NCI-H446 (cell line): Measurements from ENCODE around the gene ABCC2.
A peak's percentile ranks its signal among the peaks of the same experiment; 100 is the strongest.

Experiments used
- DNase-seq, 2 experiments: peaks; one replicate each; lab custom pipeline; 2025; lab: John Stamatoyannopoulos, UW

The ABCC2 gene

DNA sequence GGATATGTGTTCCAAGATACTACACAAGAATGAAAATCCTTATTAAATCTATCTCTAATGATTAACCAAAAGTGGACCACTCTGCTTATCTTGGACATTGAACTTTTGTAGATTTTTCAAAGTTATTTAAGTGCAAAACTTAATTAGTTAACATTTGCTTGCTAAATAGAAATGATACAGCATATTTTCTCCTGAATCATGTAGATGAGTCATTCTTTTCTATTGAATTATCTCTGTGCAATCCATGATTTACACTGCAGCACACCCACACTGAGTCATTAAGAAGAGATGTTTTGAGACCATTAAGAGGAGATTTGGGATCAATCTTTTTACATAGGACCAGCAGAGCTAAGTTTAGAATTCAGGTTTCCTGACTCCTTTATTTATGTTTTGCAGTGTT is 6.6 kb upstream of the ABCC2 start:
- no peak for DNase-seq

DNA sequence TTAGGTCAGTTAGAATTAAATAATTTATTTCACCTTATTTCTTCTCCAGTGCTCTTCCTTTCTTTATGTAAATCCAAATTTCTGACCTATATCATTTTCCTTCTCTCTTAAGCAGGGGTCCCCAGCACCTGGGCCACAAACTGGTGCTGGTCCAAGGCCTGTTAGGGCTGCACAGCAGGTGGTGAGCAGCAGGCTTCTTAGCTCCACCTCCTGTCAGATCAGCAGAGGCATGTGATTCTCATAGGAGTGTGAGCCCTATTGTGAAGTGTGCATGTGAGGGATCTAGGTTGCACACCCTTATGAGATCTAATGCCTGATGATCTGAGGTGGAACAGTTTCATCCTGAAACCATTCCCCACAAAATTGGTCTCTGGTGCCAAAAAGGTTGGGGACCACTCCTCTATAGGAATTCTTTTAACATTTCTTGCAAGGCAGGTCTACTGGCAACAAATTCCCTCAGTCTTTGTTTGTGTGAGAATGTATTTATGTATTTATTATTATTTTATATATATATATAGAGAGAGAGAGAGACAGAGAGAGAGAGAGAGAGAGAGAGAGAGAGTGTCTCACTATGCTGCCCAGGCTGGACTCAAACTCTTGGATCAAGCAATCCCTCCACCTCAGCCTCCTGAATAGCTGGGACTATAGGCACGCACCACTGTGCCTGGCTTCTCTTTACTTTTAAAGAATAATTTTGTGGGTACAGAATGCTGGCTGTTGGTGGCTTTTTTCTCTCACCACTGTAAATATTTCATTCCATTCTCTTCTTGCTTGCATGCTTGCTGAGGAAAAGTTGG is 4.3 kb upstream of the ABCC2 start:
- no peak for DNase-seq

DNA sequence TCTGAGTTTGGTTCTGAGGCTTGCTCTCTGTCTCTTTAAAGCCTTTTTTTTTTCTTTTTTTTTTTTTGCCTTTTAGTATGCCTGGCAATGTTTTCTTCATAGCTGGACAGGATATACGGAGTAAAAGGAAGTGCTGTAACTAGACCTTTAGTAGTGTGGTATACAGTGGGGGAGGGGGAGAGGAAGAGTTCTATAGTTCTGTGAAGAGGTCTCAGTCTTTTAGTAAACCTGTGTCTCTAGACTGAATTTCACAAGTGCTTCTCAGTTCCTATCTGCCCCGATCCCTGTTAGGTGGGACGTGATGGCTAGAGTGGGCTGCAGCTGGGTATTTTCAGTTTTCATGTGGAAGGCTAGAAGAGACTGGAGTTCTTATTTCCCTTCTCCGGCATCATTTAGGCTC is 3.1 kb upstream of the ABCC2 start:
- DNase-seq = no peak

DNA sequence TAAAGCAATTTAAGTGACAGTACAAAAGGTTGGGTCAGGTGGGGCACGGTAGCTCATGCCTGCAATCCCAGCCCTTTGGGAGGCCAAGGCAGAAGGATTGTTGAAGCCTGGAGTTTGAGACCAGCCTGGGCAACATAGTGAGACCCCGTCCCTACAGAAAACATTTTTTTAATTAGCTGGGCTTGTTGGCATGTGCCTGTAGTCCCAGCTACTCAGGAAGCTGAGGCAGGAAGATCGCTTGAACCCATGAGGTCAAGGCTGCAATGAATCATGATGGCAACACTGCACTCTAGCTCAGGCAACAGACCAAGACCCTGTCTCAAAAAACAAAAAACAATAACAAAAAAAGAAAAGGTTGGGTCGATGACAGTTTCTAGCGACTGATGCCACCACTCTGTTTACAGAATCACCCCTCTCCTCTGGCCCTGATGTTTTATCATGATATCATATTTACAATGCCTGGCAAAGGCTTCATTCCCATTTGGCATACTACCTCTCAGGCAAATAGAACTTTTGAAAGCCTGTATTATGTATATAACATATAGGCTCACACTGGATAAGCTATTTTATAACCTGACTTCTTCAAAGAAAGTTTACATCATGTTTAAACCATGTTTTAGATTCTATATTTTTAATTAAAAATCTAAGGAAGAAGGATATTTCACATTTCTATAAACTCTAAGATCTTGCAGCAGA is 558 bp upstream of the ABCC2 start:
- DNase-seq = no peak

DNA sequence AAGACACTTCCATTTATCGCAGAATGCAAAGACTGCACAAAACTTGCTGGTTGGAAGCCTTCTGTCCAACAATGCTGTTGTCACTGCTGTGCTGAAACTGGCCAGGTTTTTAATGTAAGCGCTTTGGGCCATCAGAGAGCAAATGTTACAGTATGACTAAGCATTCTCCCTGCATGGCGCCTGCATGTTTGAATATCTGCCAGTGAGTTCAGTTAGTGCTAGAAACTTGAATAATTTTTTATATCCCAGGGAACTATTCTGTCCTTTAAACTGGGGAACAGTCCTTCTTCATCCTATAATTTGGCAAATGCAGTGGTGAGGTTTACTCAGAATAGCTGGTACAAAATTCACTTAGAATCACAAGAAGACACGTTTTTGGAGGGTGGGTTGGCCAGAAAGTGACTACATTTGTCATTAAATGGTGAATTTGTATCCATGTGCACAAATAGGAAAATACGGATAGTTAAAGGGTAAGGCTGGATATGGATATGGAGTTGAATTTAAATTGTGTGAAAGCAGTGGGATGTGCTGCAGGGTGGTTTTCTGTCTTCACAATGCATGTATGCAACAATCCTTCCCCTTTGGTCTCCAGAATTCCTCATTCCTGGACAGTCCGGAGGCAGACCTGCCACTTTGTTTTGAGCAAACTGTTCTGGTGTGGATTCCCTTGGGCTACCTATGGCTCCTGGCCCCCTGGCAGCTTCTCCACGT is 1.7 kb downstream of the ABCC2 start:
- peak in 1 of 2 experiments; percentile 37 for DNase-seq

DNA sequence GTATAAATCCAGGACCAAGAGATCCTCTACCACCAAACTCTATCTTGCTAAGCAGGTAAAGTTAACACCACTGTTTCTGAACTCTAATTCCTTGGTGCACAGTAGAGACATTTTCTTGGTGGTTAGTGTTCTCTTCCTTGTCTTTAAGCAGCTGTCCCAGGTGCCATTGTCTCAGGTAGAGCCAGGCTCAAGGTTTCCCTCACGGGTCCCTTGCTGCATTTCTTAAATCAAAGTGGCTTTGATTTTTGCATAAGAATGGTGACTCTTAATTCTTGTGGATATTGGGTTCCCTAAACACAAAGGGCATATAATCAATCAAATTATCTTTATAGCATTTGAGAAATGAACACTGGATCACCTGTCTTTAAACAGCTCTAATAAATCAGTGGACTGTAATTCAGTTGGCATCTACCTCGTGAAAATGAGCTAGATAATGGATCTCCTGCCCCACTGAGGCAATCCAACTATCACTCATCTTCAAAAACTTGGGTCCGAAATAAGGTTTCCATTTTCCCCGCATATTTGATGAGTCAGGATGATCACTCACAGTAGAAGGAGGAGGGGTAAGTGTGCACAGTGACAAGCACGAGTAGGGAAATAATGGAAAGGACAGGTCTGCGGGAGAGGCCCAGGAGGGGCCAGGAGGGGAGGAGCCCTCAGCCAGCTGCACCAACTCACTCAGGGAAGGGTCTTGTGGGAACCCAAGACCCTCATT is 2.4 kb downstream of the ABCC2 start:
- DNase-seq = no peak

DNA sequence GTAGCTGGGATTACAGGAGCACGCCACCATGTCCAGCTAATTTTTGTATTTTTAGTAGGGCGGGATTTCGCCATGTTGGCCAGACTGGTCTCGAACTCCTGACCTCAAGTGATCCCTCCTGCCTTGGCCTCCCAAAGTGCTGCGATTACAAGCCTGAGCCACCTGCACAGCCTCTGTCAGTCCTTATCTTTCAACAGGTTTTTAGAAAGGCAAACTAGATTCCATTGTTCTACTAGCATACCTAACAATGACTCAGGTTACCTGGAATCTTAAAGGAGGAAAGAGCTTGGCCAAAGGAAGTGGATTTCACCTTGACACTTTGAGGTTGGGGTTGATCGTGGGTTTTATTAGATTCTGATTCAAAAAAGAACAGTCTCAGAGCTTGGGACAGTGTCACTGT is 3.2 kb downstream of the ABCC2 start:
- no peak for DNase-seq

DNA sequence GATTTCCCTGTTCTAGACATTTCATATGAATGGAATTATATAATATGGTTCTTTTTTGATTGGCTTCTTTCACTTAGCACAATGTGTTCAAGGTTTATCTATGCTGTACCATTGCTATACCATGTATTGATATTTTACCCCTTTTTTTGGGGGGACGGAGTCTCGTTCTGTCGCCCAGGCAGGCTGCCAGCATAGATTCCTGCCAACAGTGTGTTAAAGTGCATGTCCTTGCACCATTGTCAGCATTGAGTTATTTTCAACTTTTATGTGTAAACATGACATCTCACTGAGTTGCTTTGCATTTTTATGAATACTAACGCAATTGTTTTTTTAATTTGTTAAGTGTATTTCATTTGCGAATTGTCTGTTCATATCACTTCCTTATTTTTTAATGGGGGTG is 4.9 kb downstream of the ABCC2 start:
- no peak for DNase-seq

DNA sequence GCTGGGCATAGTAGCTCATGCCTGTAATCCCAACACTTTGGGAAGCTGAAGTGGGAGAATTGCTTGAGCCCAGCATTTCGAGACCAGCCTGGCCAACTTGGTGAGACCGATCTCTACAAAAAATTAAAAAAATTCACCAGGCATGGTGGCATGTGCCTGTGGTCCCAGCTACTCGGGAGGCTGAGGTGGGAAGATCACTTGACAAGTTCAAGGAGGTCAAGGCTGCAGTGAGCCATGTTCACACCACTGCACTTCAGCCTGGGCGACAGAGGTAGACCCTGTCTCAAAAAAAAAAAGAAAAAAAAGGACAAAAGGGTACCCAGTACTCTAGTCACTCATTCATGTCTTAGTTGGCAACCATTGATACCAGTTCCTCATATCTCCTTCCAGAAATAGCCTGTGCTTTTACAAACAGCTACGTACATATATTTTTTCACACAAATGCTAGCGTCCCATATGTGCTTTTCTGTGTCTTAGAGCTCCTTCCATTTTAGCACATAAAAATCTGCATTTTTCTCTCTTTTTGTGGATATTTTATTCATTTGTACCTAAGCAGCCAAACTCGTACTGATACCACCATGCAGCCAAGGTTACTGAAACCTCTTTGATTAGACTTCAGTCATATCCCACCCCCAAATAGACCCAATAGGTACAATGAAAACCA is 5.5 kb downstream of the ABCC2 start:
- DNase-seq = no peak

DNA sequence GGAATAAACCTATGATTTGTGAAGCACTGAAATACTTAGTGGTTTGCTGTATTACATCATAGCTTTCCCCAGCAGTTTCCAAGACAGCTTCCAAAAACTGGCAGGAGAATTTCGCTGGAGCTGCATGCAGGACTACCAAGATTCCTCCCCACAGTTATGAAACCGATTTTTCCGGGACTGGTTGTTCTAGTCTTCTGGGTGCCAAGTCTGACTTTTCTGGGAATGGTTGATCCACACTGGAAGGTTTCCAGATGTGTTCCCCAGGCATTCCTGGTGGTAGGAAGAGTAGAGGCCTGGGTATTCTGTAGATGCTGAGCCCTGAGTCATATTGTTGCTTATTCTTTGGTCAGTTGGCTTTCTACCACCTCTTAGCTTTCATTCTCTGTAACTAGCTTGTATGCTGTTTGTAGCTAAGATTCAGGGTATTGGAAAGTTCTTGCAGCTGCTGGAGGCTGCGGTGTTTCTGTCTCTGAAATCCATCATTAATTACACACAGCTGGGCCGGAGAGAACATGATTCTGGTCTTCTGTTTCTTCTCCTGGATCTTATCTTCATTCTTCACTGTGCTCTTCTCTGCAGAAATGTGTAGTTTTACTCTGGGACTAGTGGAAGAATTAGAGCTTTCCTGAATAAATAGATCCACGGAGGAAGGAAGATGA is 6.3 kb downstream of the ABCC2 start:
- no peak for DNase-seq

DNA sequence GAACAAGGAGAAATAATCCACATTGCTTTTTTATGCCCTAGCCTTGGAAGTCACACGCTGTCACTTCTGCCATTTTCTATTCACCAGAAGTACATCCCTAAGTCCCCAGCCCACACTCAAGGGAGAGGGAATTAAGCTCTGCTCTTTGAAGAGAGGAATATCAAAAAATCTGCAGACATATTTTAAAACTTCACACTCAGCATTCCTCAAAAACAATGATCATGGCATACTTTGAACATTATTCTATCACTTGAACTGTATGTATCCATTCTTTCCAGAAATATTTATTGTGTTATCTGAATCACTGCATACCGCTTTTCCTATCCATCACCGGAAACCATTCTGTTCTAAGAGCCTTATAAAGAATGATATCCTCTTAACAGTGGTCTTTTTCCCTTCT is 9.4 kb downstream of the ABCC2 start:
- DNase-seq = no peak

DNA sequence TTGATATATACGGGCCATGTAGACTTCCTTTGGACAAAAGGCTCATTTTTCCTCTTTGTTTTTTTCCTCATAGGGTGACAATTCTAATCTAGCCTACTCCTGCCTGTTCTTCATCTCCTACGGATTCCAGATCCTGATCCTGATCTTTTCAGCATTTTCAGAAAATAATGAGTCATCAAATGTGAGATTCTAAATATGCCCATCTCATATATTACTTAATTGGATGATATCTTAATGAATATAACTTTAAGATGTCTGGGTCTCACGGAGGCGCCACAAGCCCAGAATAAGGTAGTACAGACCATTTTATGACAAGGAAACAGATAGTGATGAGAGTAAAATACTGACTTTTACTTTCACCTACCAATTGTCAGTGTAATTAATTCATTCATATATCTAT is 11.4 kb downstream of the ABCC2 start:
- DNase-seq = no peak

DNA sequence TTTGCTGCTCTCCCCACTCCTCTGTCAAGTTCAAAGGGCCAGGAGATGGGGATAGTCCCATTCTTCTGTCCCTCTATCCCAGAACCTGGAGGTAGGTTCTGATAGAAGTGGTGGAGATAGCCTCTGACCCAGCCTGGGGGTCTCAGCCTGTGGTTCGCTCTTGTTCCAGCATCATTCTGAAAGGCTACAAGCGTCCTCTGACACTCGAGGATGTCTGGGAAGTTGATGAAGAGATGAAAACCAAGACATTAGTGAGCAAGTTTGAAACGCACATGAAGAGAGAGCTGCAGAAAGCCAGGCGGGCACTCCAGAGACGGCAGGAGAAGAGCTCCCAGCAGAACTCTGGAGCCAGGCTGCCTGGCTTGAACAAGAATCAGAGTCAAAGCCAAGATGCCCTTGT is 14.5 kb downstream of the ABCC2 start:
- no peak for DNase-seq

DNA sequence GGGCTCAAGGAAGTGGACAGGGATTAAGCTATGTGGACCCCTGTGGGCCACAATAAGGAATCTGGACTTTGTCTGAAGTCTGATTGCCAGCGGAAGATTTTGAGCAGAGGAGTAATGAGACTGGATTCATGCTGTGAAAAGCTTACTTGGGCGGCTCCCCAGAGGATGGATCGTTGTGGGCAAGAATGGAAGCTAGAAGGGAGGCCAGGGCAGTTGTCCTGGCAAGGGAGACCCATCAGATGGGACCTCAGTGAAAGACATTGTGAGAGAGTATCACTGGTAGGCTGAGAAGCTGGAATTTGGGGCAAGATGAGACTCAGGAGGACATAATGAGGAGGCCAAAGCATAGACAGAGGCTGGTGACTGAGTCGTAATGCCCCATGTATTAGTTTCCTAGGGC is 15.6 kb downstream of the ABCC2 start:
- no peak for DNase-seq

DNA sequence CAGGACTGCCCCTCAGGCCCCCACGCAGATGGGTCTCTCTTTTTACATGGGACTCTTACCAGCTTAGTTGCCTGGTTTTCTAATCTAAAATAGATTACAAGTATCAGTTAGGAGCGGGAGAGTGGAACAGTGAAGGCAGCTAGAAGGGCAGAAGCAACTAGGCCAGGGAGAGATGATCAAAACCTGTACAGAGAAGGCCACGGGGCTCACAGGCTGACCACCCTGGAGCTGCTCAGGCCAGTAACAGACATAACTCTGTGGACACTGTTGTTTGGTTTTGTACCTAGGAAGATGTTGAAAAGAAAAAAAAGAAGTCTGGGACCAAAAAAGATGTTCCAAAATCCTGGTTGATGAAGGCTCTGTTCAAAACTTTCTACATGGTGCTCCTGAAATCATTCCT is 16.5 kb downstream of the ABCC2 start:
- DNase-seq = no peak

DNA sequence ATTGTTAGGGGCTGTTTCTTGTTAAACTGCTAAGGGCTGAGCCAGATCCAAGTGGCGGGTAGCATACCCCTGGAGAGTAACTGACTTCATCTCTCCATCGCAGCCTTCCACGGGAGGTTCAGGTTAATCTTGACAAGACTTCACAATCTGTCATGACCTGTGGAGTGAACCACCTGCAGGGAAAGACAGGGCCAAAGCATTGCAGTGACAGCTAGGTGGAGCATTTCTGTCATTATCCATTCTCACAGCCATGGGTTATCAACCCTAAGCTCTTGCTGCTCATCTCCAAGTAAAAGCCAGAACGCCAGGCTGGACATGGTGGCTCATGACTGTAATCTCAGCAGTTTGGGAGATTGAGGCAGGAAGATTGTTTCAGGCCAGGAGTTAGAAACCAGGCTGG is 17.2 kb downstream of the ABCC2 start:
- no peak for DNase-seq

DNA sequence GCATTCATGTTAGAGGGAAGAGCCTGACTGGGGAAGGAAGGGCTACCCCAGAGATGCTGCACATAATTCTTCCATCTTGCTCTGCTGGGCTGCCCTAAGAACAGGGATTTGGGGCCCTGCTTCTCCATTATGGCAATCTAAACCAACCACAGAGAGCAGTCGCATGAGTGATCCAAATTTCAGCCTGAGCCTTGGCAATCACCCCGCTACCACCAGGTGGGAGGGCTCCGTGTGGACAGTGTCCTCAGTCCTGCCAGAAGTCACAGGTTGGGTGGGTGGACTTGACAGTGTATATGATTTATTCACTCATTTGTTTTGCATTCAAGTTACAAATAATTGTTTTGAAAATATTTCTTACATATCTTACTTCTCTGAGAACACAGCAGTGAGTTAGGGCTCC is 22.0 kb downstream of the ABCC2 start:
- no peak for DNase-seq

DNA sequence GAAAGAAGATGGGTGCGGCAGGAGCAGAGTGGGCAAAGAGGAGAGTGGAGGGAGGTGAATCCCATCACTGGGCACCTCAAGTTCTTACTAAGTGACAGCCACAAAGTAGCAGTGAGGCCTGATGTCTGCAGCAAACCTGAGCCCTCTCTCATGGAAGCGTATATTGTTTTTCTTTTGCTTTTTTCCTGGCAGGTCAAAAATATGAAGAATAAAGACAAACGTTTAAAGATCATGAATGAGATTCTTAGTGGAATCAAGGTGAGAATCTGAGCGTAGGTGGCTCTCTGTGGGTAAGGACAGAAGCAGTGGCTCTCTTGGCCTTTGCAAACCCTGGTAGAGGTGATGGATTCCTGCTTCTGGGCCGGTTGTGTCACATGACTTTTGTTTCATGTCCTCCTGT is 22.8 kb downstream of the ABCC2 start:
- no peak for DNase-seq

DNA sequence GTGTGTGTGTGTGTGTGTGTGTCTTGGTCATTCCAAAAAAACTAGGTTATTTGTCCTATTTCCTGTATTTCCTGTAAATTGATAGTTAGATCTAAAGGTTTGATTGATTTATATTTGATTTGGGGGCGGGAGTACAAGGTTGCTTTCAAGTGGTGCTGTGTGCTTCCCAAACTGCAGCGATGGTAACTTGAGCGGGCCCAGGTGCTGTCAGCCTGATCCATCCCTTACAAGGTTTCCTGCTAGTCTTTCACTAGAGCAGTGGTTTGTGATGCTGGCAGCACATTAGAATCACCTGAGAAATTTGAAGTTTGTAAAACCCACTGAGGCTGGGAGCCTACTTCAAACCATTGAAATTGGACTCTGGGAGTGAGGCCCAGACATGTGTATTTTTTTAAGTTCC is 23.7 kb downstream of the ABCC2 start:
- no peak for DNase-seq

DNA sequence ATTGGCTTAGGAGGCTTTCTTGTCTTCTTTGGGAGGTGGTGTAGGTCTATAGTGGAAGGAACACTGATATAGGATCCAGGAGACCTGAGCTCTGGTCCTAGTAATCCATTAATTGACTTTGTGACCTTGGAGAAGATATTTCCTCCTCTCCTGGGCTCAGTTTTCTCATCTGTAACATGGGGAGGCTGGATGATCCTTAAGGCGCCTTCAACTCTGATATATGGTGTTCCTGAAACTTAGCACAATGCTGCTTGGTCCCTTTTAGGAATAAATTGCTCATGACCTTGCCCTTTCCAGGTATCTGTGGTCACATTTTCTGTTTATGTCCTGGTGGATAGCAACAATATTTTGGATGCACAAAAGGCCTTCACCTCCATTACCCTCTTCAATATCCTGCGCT is 25.3 kb downstream of the ABCC2 start:
- DNase-seq = no peak

DNA sequence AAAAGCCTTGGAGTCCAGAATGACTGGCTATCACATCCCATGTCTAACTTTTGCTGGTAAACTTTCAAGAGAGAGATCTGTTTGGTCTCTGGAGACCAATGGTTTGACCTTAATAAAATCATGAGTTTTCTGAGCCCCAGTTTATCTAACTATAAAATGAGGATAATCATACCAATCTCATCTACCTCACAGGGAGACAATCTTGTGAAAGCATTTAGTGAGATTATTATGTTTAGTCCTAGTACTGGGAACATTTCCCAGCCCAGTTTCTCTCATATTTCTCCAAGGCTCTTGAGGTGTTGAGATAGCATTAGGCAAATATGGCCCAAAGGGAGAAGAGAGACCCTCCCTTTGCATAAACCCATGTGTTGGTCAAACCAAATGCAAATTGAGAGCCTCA is 25.8 kb downstream of the ABCC2 start:
- no peak for DNase-seq
